Muscle of leg (tissue), 16 donors: ENCODE results near the gene CPT2. TPM values are rescaled to one million over a fixed set of nuclear protein-coding genes. Genes with fewer than 3 reads are reported as not detected.
A peak's percentile ranks its signal among the peaks of the same experiment; 100 is the strongest.

Source experiments
- DNase-seq: peaks from one replicate; pipeline ENCODE4 v3.0.0; 2013
- H3K27ac ChIP-seq: one replicate; pipeline ENCODE4 v1.5.1; 2013; ENCODE audit warnings: mild to moderate bottlenecking, low read length, control low read depth
- H3K27me3 ChIP-seq: one replicate; pipeline ENCODE4 v1.6.1; 2013; ENCODE audit warnings: low read length; ENCODE audit not compliant: control insufficient read depth, insufficient read depth
- H3K36me3 ChIP-seq: one replicate; pipeline ENCODE4 v1.6.1; 2013; ENCODE audit warnings: low read length; ENCODE audit not compliant: control insufficient read depth, insufficient read depth
- H3K4me1 ChIP-seq: one replicate; pipeline ENCODE4 v1.6.1; 2013; ENCODE audit warnings: low read length; ENCODE audit not compliant: control insufficient read depth, insufficient read depth
- H3K4me3 ChIP-seq: one replicate; pipeline ENCODE4 v1.5.1; 2013; ENCODE audit warnings: low read length, control low read depth
- H3K9me3 ChIP-seq: replicated peaks from 2 replicates; pipeline ENCODE4 v1.6.1; 2013; ENCODE audit warnings: low read depth, low read length; ENCODE audit not compliant: control insufficient read depth
- WGBS: methylation state at CpG from one replicate; pipeline ENCODE4 v1.1.5; 2013; ENCODE audit warnings: missing lambda C conversion rate; ENCODE audit not compliant: insufficient coverage; 5-methylcytosine and 5-hydroxymethylcytosine counted together
- long read RNA-seq, 11 donors: transcript quantifications; one replicate each; lab custom pipeline, GENCODE V29; 2026
- polyA plus RNA-seq, 8 donors: library from polyadenylated mRNA; unstranded; fragments of 120-200 nt; gene quantifications; one replicate each; pipeline versions ENCODE4 v1.2.1 to v1.2.3, GENCODE V29; 2013; ENCODE audit warnings: inconsistent platforms in 1 of 8, low replicate concordance in 1 of 8; ENCODE audit not compliant: insufficient read length in 8 of 8, insufficient read depth in 1 of 8
- total RNA-seq: library from RNA; stranded (reverse); fragments of 120-200 nt; gene quantifications from one replicate; pipeline ENCODE4 v1.2.4, GENCODE V29; 2013

Gene CPT2
- 11.7 TPM for total RNA-seq
- 10 to 100 TPM; 10.4 to 12.6 (median 11.7) TPM for polyA plus RNA-seq
- long read RNA-seq, donor 1, full-length matches to known transcripts, result 4 of 4 reads
- long read RNA-seq, donor 1, partial matches to known transcripts, result 0 of 4 reads
- long read RNA-seq, donor 1, other reads (novel, unspliced or antisense), result 0 of 4 reads
- long read RNA-seq, donor 2, full-length matches to known transcripts, result 1 of 1 reads
- long read RNA-seq, donor 2, partial matches to known transcripts, result 0 of 1 reads
- long read RNA-seq, donor 2, other reads (novel, unspliced or antisense), result 0 of 1 reads
- long read RNA-seq, donor 3, full-length matches to known transcripts, result 7 of 7 reads
- long read RNA-seq, donor 3, partial matches to known transcripts, result 0 of 7 reads
- long read RNA-seq, donor 3, other reads (novel, unspliced or antisense), result 0 of 7 reads
- long read RNA-seq, donor 4, full-length matches to known transcripts, result 1 of 1 reads
- long read RNA-seq, donor 4, partial matches to known transcripts, result 0 of 1 reads
- long read RNA-seq, donor 4, other reads (novel, unspliced or antisense), result 0 of 1 reads
- long read RNA-seq, donor 5, full-length matches to known transcripts, result 5 of 124 reads
- long read RNA-seq, donor 5, partial matches to known transcripts, result 60 of 124 reads
- long read RNA-seq, donor 5, other reads (novel, unspliced or antisense), result 59 of 124 reads
- long read RNA-seq, donor 6, full-length matches to known transcripts, result 12 of 17 reads
- long read RNA-seq, donor 6, partial matches to known transcripts, result 5 of 17 reads
- long read RNA-seq, donor 6, other reads (novel, unspliced or antisense), result 0 of 17 reads
- long read RNA-seq, donor 7, full-length matches to known transcripts, result 5 of 5 reads
- long read RNA-seq, donor 7, partial matches to known transcripts, result 0 of 5 reads
- long read RNA-seq, donor 7, other reads (novel, unspliced or antisense), result 0 of 5 reads
- long read RNA-seq, donor 8, full-length matches to known transcripts, result 4 of 4 reads
- long read RNA-seq, donor 8, partial matches to known transcripts, result 0 of 4 reads
- long read RNA-seq, donor 8, other reads (novel, unspliced or antisense), result 0 of 4 reads
- long read RNA-seq, donor 9, full-length matches to known transcripts, result 6 of 6 reads
- long read RNA-seq, donor 9, partial matches to known transcripts, result 0 of 6 reads
- long read RNA-seq, donor 9, other reads (novel, unspliced or antisense), result 0 of 6 reads
- long read RNA-seq, donor 10, full-length matches to known transcripts, result 7 of 100 reads
- long read RNA-seq, donor 10, partial matches to known transcripts, result 93 of 100 reads
- long read RNA-seq, donor 10, other reads (novel, unspliced or antisense), result 0 of 100 reads
- long read RNA-seq, donor 11, full-length matches to known transcripts, result 4 of 4 reads
- long read RNA-seq, donor 11, partial matches to known transcripts, result 0 of 4 reads
- long read RNA-seq, donor 11, other reads (novel, unspliced or antisense), result 0 of 4 reads

DNA sequence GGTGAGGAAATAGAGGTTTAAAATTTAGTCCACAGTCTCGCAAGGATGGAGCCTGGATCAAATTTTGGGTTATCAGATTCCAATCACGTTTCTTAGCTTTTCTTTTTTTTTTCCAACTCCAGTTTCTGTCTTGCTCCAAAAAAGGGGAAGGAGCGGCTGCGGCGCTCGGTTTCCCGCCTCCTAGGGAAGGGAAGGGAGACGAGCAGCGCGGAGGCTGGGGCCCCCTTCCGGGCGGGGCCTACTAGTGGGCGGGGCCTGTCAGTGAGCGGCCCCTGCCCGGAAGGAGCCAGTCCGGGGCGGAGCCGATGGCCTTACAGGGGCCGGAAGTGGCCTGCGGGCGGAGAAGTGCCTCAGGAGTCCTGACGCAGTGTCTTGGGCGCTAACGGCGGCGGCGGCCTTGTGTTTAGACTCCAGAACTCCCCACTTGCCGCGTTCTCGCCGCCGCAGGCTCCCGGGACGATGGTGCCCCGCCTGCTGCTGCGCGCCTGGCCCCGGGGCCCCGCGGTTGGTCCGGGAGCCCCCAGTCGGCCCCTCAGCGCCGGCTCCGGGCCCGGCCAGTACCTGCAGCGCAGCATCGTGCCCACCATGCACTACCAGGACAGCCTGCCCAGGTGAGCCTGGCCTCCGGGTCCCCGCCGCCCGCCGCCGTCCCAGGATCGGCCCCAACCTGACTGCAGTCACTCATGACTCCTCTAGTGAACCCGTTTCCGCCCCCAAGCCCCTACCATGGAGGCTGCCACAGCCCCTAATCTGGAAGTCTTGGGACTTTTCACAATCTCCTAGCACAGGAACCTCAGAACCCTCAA, at the start of gene CPT2:
CPT2 (plus strand) TSS at position 340 of the 806 bp plus-strand sequence; CDS start at position 460, 120 bp downstream.
- Histone ChIP-seq H3K4me3 (peak within 1 kb of the TSS; percentile 90), H3K4me1 (peaks cover 21% of the 10 kb centered on the region), H3K9me3 (no peaks in the 10 kb centered on the region), H3K36me3 (peaks cover 2% of the 10 kb centered on the region), H3K27ac (peak within 1 kb of the TSS; percentile 86), H3K27me3 (no peaks in the 10 kb centered on the region)
- WGBS, result under 1% methylated on average over 53 of the region's 57 CpGs
- peak; percentile 98 for DNase-seq

DNA sequence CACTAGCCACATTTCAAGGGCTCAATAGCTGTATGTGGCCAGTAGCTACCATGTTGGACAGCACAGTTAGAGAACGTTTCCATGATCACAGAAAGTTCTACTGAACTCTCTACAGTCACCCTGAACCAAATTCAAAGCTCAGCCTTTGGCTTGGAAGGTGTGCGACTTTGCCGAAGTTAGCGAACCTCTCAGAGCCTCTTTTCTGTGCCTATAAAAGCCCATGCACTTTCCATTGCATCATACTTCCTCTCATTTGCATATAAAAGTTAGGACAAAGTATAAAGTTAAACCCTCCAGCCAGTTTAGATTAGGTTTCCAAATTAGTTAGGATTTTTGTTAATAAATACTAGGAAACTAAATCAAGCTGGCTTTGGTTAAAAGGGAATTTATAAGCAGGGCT, 49.5 kb upstream of the CPT2 start:
- H3K36me3 ChIP-seq, result no peaks in the 10 kb centered on the region
- H3K27ac ChIP-seq, result no peak overlapping the region
- peaks cover 18% of the 10 kb centered on the region for H3K4me1 ChIP-seq
- no peak overlapping the region for H3K4me3 ChIP-seq
- no peaks in the 10 kb centered on the region for H3K27me3 ChIP-seq
- 75% methylated on average over 2 of the region's 4 CpGs for WGBS
- no peak for DNase-seq
- no peaks in the 10 kb centered on the region for H3K9me3 ChIP-seq

DNA sequence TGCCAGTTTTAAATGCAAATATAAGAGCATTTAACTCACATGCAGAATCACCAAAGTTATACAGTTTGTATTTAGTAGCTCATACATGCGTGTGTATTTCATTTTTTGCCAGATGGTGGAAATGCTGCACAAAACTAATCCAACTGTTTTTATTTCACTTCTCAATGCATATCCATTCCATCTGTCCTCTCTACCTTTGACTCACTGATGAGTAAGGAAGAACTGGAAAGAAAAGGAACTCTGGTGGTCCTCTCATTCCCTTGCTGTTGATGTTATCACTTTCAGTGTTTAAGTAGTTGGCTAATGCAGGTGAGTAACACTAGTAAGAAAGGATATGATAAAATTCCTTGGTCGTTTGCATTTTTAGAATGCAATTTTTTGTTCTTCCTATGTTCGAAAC, 48.5 kb upstream of the CPT2 start:
- Histone ChIP-seq H3K27me3 (no peaks in the 10 kb centered on the region), H3K27ac (no peak overlapping the region), H3K9me3 (no peaks in the 10 kb centered on the region), H3K4me3 (no peak overlapping the region), H3K36me3 (no peaks in the 10 kb centered on the region), H3K4me1 (peaks cover 18% of the 10 kb centered on the region)
- WGBS, result 79% methylated on average over 2 of the region's 3 CpGs
- no peak for DNase-seq

DNA sequence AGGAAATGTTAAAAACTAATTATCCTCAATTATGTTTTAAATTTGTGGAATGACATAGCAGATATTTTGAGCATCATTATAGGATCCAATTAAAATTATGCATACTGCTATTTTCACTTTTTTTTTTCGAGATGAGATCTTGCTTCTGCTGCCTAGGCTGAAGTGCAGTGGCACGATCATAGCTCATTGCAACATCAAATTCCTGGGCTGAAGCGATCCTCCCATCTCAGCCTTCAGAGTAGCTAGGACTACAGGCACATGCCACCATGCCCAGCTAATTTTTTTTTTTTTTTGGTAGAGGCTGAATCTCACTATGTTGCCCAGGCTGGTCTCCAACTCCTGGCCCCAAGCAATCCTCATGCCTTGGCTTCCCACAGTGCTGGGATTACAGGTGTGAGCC, 42.9 kb upstream of the CPT2 start:
- no peaks in the 10 kb centered on the region for H3K4me1 ChIP-seq
- H3K27me3 ChIP-seq, result no peaks in the 10 kb centered on the region
- WGBS, result no CpG with 5 or more reads among the region's 3 CpGs
- DNase-seq, result no peak
- H3K36me3 ChIP-seq, result no peaks in the 10 kb centered on the region
- no peak overlapping the region for H3K27ac ChIP-seq
- H3K4me3 ChIP-seq, result no peak overlapping the region
- no peaks in the 10 kb centered on the region for H3K9me3 ChIP-seq

DNA sequence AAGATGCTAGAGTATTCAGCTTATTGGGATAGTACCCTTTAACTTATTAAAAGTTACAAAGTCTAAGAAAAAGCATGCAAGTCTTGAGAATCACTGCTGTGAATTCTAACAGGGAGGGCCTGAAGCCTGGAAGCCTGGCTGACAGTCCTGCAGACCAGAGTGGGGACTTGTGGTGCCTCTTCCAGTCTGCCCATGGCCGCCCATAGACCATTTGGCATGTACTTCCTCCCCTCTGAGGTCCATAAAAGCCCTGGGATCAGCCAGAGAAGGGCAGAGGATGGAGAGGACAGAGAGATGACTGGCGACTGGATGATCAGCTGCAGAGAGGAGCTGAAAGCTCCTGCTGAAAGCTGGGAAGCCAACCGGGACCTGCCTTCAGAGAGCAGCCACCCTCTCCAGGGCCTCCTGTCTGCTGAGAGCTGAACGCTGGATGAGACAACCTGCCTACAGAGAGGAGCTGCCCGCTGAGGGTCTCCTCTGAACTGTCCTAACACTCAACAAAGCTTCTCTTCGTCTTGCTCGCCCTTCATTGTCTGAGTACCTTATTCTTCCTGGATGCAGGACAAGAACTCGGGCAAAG, 41.7 kb upstream of the CPT2 start:
- no peak overlapping the region for H3K4me3 ChIP-seq
- 49% methylated on average over 4 of the region's 8 CpGs for WGBS
- H3K4me1 ChIP-seq, result no peaks in the 10 kb centered on the region
- DNase-seq, result no peak
- no peaks in the 10 kb centered on the region for H3K27me3 ChIP-seq
- no peak overlapping the region for H3K27ac ChIP-seq
- H3K9me3 ChIP-seq, result no peaks in the 10 kb centered on the region
- H3K36me3 ChIP-seq, result no peaks in the 10 kb centered on the region

DNA sequence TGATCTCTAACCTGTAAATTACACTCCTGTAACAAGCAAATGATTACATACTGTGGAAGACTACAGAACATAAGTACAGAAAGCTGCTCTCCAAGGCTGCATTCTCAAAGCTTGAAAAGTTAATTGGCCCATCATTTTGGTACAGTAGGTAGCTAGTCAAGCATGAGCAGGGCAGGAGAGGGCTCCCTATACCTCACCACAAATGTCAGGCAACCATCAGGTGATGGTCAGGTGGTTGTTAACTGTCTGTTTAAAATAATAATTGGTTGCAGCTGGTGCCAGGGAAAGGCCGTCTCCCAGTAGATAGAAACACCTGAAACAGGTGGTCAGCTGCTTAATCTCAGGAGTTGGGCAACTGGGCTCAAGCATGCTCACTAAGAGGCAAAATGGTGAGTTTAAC, 41.1 kb upstream of the CPT2 start:
- WGBS, result 40% methylated on average over 1 of the region's 1 CpG
- Histone ChIP-seq H3K27ac (no peak overlapping the region), H3K4me3 (no peak overlapping the region), H3K36me3 (no peaks in the 10 kb centered on the region), H3K9me3 (no peaks in the 10 kb centered on the region), H3K27me3 (no peaks in the 10 kb centered on the region), H3K4me1 (no peaks in the 10 kb centered on the region)
- DNase-seq, result no peak

DNA sequence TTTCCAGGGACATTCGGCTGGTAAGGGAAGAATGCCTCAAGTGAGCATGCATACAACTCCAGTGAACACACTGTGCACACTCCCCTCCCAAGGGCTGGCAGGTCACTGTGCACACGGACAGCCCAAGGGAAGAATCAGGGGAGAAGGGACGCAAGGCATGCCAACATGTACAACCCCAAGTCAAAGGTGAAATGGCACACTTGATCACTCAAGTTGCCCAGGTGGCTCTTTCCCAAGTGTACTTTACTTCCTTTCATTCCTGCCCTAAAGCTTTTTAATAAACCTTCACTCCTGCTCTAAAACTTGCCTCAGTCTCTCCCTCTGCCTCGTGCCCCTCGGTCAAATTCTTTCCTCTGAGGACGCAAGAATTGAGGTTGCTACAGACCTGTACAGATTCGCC, 40.7 kb upstream of the CPT2 start:
- Histone ChIP-seq H3K36me3 (no peaks in the 10 kb centered on the region), H3K4me1 (no peaks in the 10 kb centered on the region), H3K27ac (no peak overlapping the region), H3K4me3 (no peak overlapping the region), H3K9me3 (no peaks in the 10 kb centered on the region), H3K27me3 (no peaks in the 10 kb centered on the region)
- DNase-seq, result no peak
- 60% methylated on average over 2 of the region's 7 CpGs for WGBS

DNA sequence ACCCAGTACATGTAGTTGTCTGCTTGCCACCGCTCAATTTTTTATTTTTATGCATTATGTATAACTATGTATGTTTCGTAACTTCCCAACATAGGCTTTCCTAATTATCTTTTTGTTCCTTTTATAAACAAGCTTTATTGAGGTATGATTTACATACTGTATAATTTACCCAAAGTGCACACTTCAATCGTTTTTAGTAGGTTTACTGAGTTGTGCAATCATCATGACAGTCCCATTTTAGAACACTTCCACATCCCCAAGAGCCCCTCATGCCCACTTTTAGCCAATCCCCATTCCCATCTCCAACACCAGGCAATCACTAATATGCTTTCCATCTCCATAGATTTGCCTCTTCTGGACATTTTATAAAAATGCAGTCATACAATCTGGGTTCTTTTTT, 39.8 kb upstream of the CPT2 start:
- Histone ChIP-seq H3K27ac (no peak overlapping the region), H3K9me3 (no peaks in the 10 kb centered on the region), H3K4me3 (no peak overlapping the region), H3K27me3 (no peaks in the 10 kb centered on the region), H3K36me3 (no peaks in the 10 kb centered on the region), H3K4me1 (no peaks in the 10 kb centered on the region)
- DNase-seq, result no peak
- WGBS, result no CpG with 5 or more reads among the region's 3 CpGs

DNA sequence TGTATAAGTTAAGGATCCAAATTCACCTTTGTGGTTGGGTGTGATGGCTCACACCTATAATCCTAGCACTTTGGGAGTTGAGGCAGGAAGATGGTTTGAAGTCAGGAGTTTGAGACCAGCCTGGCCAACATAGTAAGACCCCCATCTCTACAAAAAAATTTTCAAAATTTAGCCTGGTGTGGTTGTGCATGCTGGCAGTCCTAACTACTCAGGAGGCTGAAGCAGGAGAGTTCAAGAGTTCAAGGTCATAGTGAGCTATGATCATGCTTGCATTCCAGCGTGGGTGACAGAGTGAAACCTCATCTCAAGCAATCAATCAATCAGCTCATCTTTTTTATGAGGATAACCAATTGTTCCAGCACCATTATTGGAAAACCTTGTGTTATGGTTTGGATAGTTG, 37.7 kb upstream of the CPT2 start:
- H3K36me3 ChIP-seq, result no peaks in the 10 kb centered on the region
- H3K4me1 ChIP-seq, result no peaks in the 10 kb centered on the region
- H3K4me3 ChIP-seq, result no peak overlapping the region
- DNase-seq, result no peak
- H3K27ac ChIP-seq, result no peak overlapping the region
- WGBS, result no CpG with 5 or more reads among the region's 1 CpG
- H3K27me3 ChIP-seq, result peaks cover 2% of the 10 kb centered on the region
- no peaks in the 10 kb centered on the region for H3K9me3 ChIP-seq
